Keratinocyte (primary cell): ENCODE data around the gene CEP20. TPM values are rescaled to one million over a fixed set of nuclear protein-coding genes. Genes with fewer than 3 reads are reported as not detected.

Source experiments
- DNase-seq: peaks from one replicate; pipeline ENCODE4 v3.0.0-alpha.2; 2011; ENCODE audit warnings: low read depth, missing footprints, low spot score
- FAIRE-seq: peaks from 2 replicates; lab custom pipeline; 2011; peaks lifted over from hg19 to GRCh38; lab: Jason Lieb, UNC
- H2AFZ ChIP-seq: 2 replicates; pipeline ENCODE4 v1.6.0; 2012; ENCODE audit warnings: low read length, control low read depth, inconsistent platforms; ENCODE audit not compliant: control insufficient read depth
- H3K27ac ChIP-seq: 2 replicates; pipeline ENCODE4 v1.5.1; 2011; ENCODE audit warnings: low read length; ENCODE audit not compliant: control insufficient read depth, insufficient read depth
- H3K27me3 ChIP-seq: 3 replicates; pipeline ENCODE4 v1.6.0; 2011; ENCODE audit warnings: low read length; ENCODE audit not compliant: control insufficient read depth, insufficient read depth; ENCODE audit errors: extremely low read depth
- H3K36me3 ChIP-seq, 2 experiments: 2 replicates in 1 of 2; 3 replicates in 1 of 2; pipeline ENCODE4 v1.5.1; 2011; ENCODE audit warnings: low read length in 2 of 2, mild to moderate bottlenecking in 1 of 2; ENCODE audit not compliant: control insufficient read depth in 2 of 2, insufficient read depth in 2 of 2; ENCODE audit errors: extremely low read depth in 1 of 2
- H3K4me1 ChIP-seq: 3 replicates; pipeline ENCODE4 v1.5.1; 2011; ENCODE audit warnings: low read length; ENCODE audit not compliant: control insufficient read depth, insufficient read depth; ENCODE audit errors: extremely low read depth
- H3K4me2 ChIP-seq: 3 replicates; pipeline ENCODE4 v1.6.0; 2011; ENCODE audit warnings: low read depth, low read length; ENCODE audit not compliant: control insufficient read depth, insufficient read depth; ENCODE audit errors: extremely low read depth
- H3K4me3 ChIP-seq, 3 experiments: fragments of 200-600 bp in 1 of 3; sonication (generic) in 1 of 3; 2 replicates in 2 of 3; 3 replicates in 1 of 3; pipeline ENCODE4 v1.5.1; 2011 to 2016; ENCODE audit warnings: low read length in 3 of 3, mild to moderate bottlenecking in 3 of 3, control low read depth in 2 of 3, inconsistent platforms in 1 of 3, low read depth in 1 of 3, mixed read lengths in 1 of 3, mixed run types in 1 of 3, moderate library complexity in 1 of 3; ENCODE audit not compliant: control insufficient read depth in 2 of 3, insufficient read depth in 2 of 3; ENCODE audit errors: extremely low read depth in 1 of 3
- H3K79me2 ChIP-seq: 2 replicates; pipeline ENCODE4 v1.6.0; 2012; ENCODE audit warnings: low read length; ENCODE audit not compliant: control insufficient read depth, insufficient read depth
- H3K9ac ChIP-seq: 3 replicates; pipeline ENCODE4 v1.6.0; 2011; ENCODE audit warnings: low read length; ENCODE audit not compliant: control insufficient read depth, insufficient read depth; ENCODE audit errors: extremely low read depth
- H3K9me1 ChIP-seq: 3 replicates; pipeline ENCODE4 v1.6.0; 2011; ENCODE audit warnings: low read length; ENCODE audit not compliant: control insufficient read depth, insufficient read depth; ENCODE audit errors: extremely low read depth
- H3K9me3 ChIP-seq: 2 replicates; pipeline ENCODE4 v1.5.1; 2012; ENCODE audit warnings: low read depth, low read length; ENCODE audit not compliant: control insufficient read depth
- H4K20me1 ChIP-seq: 3 replicates; pipeline ENCODE4 v1.6.0; 2011; ENCODE audit warnings: low read length; ENCODE audit not compliant: control insufficient read depth, insufficient read depth; ENCODE audit errors: extremely low read depth
- CTCF ChIP-seq, 3 experiments: IDR thresholded peaks in 1 of 3; conservative IDR thresholded peaks in 1 of 3; optimal IDR thresholded peaks in 1 of 3; 2 replicates in 2 of 3; 3 replicates in 1 of 3; pipeline versions ENCODE3 to v1.5.1; 2011; ENCODE audit warnings: low read length in 3 of 3, mild to moderate bottlenecking in 3 of 3, moderate library complexity in 2 of 3, control low read depth in 1 of 3, inconsistent platforms in 1 of 3; ENCODE audit not compliant: insufficient read depth in 2 of 3; ENCODE audit errors: extremely low read depth in 1 of 3
- EZH2 ChIP-seq: IDR thresholded peaks from one replicate; pipeline ENCODE4 v1.6.1; 2012; ENCODE audit warnings: inconsistent platforms, mild to moderate bottlenecking, low read length, moderate library complexity
- dilution Hi-C: fragments of 300-500 bp; cut with MboI; formaldehyde crosslinking; loops from one replicate; pipeline ENCODE4 v1.7.0; 2020; ENCODE audit warnings: low sequenced_read_pairs; ENCODE audit not compliant: extremely low pct_ligation_motif_present
- polyA plus RNA-seq, 5 experiments: library from polyadenylated mRNA; depleted of rRNA in 3 of 5; stranded (reverse) in 3 of 5; stranded (forward) in 1 of 5; unstranded in 1 of 5; fragments of >200 nt; gene quantifications; 1 replicate in 1 of 5; 2 replicates in 3 of 5; 3 replicates in 1 of 5; pipeline versions ENCODE4 v1.2.1 to v1.2.3, GENCODE V29; 2011 to 2012; ENCODE audit warnings: missing spikeins in 2 of 5, low read depth in 1 of 5, low replicate concordance in 1 of 5
- small RNA-seq, 3 experiments: library from RNA; depleted of rRNA; stranded (forward); fragments of <200 nt; gene quantifications; one replicate each; pipeline ENCODE3, GENCODE V24; 2012; ENCODE audit warnings: low read depth in 3 of 3, low replicate concordance in 1 of 3; ENCODE audit not compliant: insufficient read length in 3 of 3

CEP20 gene
- polyA plus RNA-seq, 1 donor (not counting 4 experiments of a cell fraction or from before 2014, with no cell fraction given): 44.1 TPM

DNA sequence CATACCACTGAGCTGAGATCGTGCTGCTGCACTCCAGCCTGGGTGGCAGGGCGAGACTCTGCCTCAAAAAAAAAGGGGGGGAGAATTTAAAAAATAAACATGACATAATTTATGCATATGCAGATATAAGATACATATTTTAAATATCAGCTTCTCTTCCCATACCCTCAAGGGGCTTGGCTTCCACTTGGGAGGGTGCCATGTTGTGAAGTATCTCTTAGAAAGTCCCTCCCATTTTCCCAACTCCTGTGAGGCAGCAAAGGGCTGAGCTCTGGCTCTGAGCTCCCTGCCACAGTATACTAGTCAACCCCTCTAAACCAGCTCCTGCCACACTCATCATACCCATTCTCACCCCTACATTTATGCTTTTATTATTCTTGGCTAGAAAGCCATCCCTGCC lies 71.0 kb downstream of the CEP20 start:
- Histone ChIP-seq H4K20me1 (no peaks in the 10 kb centered on the region), H3K79me2 (no peaks in the 10 kb centered on the region), H3K9me1 (no peaks in the 10 kb centered on the region), H3K4me1 (no peaks in the 10 kb centered on the region), H3K4me2 (no peak overlapping the region), H3K27ac (no peak overlapping the region), H2AFZ (no peak overlapping the region), H3K9ac (no peak overlapping the region), H3K36me3 (no peaks in the 10 kb centered on the region), H3K4me3 (no peak overlapping the region), H3K9me3 (peaks cover 2% of the 10 kb centered on the region), H3K27me3 (no peaks in the 10 kb centered on the region)
- TF ChIP-seq EZH2: no peak
- TF ChIP-seq CTCF (optimal IDR thresholded peaks at IDR 0.05 in 1 of 3, IDR thresholded peaks at IDR 0.05 in 1 of 3, conservative IDR thresholded peaks at IDR 0.05 in 1 of 3; ENCODE audit: extremely low read depth in 1 of 3, insufficient read depth in 2 of 3, low read length in 3 of 3): no peak
- dilution Hi-C loops: no loop called here
- FAIRE-seq (no peak), DNase-seq (no peak)

- Histone ChIP-seq H3K4me2 (no peak overlapping the region), H3K36me3 (no peaks in the 10 kb centered on the region), H3K9me3 (peaks cover 2% of the 10 kb centered on the region), H3K27me3 (peaks cover 9% of the 10 kb centered on the region), H3K4me1 (no peaks in the 10 kb centered on the region), H3K79me2 (no peaks in the 10 kb centered on the region), H2AFZ (no peak overlapping the region), H3K4me3 (no peak overlapping the region), H3K9me1 (no peaks in the 10 kb centered on the region), H4K20me1 (no peaks in the 10 kb centered on the region), H3K27ac (no peak overlapping the region), H3K9ac (no peak overlapping the region)
- DNase-seq: no peak
- no peak for TF ChIP-seq EZH2
- TF ChIP-seq CTCF (optimal IDR thresholded peaks at IDR 0.05 in 1 of 3, IDR thresholded peaks at IDR 0.05 in 1 of 3, conservative IDR thresholded peaks at IDR 0.05 in 1 of 3; ENCODE audit: extremely low read depth in 1 of 3, insufficient read depth in 2 of 3, low read length in 3 of 3): no peak
- dilution Hi-C loops: no loop called here
- FAIRE-seq: no peak
These were observed 72.2 kb downstream of the CEP20 start for GRCh38 chr16:15816228-15816627.

Small RNA genes lying within 50 kb of the gene (small RNA-seq; reads per million reads assigned to genes)
- gene RNU6-213P: 0 to 0.25 (median 0.07) reads per million in 3 experiments

Other genes starting within 250 kb of the CEP20 start
- gene MARF1, start 245.4 kb downstream of the CEP20 start, polyA plus RNA-seq: 10.0 to 12.5 TPM (median 11.9 TPM) in 3 replicates
- 20.6 to 50.2 TPM (median 37.8 TPM) in 3 replicates for gene NDE1, start 238.4 kb downstream of the CEP20 start, polyA plus RNA-seq
- not detected in 3 replicates for gene MYH11, start 31.6 kb downstream of the CEP20 start, polyA plus RNA-seq
- 19.4 to 30.4 TPM (median 21.6 TPM) in 3 replicates for gene ABCC1, start 61.0 kb upstream of the CEP20 start, polyA plus RNA-seq